Stimulated activated CD4-positive, alpha-beta T cell treated with anti-CD3 and anti-CD28 coated beads, TNF-alpha, amount 100 ng/mL, for 48 hours (primary cell): ENCODE results near the gene ZDHHC23.

Experiments
- DNase-seq, 3 donors: peaks; one replicate each; pipeline ENCODE4 v3.0.0-alpha.2; 2020; ENCODE audit warnings: low read depth in 3 of 3

The ZDHHC23 gene

GRCh38 chr3:113947372-113948014 is at the start of gene ZDHHC23:
Gene ZDHHC23, plus strand, starts transcription at chr3:113948013. Its CDS starts 790 bp downstream, at chr3:113948803.
- peak in 2 of 3 donors; percentile 27 to 45 for DNase-seq

- DNase-seq, result no peak
Measured at GRCh38 chr3:113898892-113899291, 48.9 kb upstream of the ZDHHC23 start.

- no peak for DNase-seq
Measured at GRCh38 chr3:113906568-113907140, 41.2 kb upstream of the ZDHHC23 start.

GRCh38 chr3:113908133-113908532 is 39.7 kb upstream of the ZDHHC23 start:
- no peak for DNase-seq

GRCh38 chr3:113910966-113911365 is 36.8 kb upstream of the ZDHHC23 start:
- DNase-seq, result no peak

GRCh38 chr3:113912552-113913236 is 35.1 kb upstream of the ZDHHC23 start:
- peak in 1 of 3 donors; percentile 4 for DNase-seq

GRCh38 chr3:113914646-113915045 is 33.2 kb upstream of the ZDHHC23 start:
- no peak for DNase-seq

GRCh38 chr3:113927556-113927955 is 20.3 kb upstream of the ZDHHC23 start:
- DNase-seq, result no peak

- no peak for DNase-seq
Measured at GRCh38 chr3:113946831-113947230, 982 bp upstream of the ZDHHC23 start.

GRCh38 chr3:113948015-113948917 is 453 bp downstream of the ZDHHC23 start:
- DNase-seq, result no peak

GRCh38 chr3:113952921-113953320 is 5.1 kb downstream of the ZDHHC23 start:
- DNase-seq, result no peak

- DNase-seq, result no peak
Measured at GRCh38 chr3:113953677-113954076, 5.9 kb downstream of the ZDHHC23 start.

- no peak for DNase-seq
Measured at GRCh38 chr3:113954091-113954685, 6.4 kb downstream of the ZDHHC23 start.

GRCh38 chr3:113963879-113964278 is 16.1 kb downstream of the ZDHHC23 start:
- no peak for DNase-seq

- no peak for DNase-seq
Measured at GRCh38 chr3:113966172-113966571, 18.4 kb downstream of the ZDHHC23 start.

- no peak for DNase-seq
Measured at GRCh38 chr3:113968986-113969385, 21.2 kb downstream of the ZDHHC23 start.

GRCh38 chr3:113977822-113978221 is 30.0 kb downstream of the ZDHHC23 start:
- no peak for DNase-seq

GRCh38 chr3:113979916-113980315 is 32.1 kb downstream of the ZDHHC23 start:
- no peak for DNase-seq

GRCh38 chr3:113981803-113982202 is 34.0 kb downstream of the ZDHHC23 start:
- DNase-seq, result no peak

GRCh38 chr3:113983544-113983943 is 35.7 kb downstream of the ZDHHC23 start:
- no peak for DNase-seq

GRCh38 chr3:113985541-113985940 is 37.7 kb downstream of the ZDHHC23 start:
- no peak for DNase-seq

GRCh38 chr3:114005481-114005880 is 57.7 kb downstream of the ZDHHC23 start:
- no peak for DNase-seq
